NOMO-1 treated with DMSO at 0.1 percent for 48 hours (cell line): ENCODE results near the gene CDH4.

ENCODE experiments used
- DNase-seq: peaks from one replicate; lab custom pipeline; 2025; ENCODE audit not compliant: unreplicated experiment; lab: John Stamatoyannopoulos, UW

CDH4 gene

GRCh38 chr20:61819921-61820825 lies 568.1 kb downstream of the CDH4 start:
- DNase-seq = no peak

DNA sequence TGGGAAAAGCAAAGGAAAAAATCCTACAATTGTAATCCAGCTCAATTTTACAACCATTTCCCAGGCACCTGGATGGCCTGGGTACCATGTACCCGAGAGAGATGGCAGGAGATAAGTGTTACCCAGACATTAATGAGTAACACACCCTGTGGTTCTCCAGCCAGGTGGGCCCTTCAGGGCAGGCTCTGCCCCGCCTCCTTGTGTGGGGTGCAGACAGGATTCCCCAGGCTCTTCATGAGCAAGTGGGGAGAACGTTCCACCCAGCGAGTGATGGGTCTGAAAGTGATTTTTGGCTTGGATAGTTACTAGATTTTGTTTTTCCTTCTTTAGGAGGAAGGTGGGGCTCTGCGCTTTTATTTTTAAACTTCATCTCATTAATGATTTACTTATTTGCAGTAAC lies 569.7 kb downstream of the CDH4 start:
- no peak for DNase-seq

- no peak for DNase-seq
These were observed 570.3 kb downstream of the CDH4 start for GRCh38 chr20:61822396-61822795.

DNA sequence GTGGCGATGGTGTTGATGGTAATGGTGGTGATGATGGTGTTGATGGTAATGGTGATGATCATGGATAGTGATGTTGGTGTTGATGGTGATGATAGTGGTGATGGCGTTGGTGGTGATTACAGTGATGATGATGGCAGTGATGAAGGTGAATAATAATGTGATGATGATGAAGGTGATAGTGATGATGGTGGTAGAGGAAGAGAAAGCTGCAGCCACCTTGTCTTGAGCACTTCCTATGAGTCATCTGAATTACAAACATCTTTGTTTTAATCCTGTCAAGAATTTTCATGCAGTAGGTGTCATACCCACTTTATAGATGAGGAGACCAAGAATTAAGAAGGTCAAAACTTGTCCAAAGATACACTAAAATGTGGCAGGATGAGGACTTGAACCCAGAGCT lies 571.2 kb downstream of the CDH4 start:
- no peak for DNase-seq

DNA sequence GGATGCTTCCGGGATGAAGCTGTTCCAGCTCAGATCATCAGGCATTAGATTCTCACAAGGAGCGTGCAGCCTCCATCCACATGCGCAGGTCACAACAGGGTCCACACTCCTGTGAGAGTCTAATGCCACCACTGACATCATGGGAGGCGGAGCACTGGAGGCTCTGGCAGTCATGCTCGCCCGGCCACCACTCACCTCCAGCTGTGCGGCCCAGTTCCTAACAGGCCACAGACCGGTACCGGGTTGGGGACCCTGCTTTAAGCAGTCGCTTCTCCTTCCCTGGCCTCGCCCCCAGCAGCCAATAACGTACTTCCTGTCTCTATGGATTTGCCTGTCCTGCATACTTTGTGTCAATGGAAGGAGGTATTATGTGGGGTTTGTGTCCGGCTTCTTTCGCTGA lies 576.8 kb downstream of the CDH4 start:
- DNase-seq = no peak

DNA sequence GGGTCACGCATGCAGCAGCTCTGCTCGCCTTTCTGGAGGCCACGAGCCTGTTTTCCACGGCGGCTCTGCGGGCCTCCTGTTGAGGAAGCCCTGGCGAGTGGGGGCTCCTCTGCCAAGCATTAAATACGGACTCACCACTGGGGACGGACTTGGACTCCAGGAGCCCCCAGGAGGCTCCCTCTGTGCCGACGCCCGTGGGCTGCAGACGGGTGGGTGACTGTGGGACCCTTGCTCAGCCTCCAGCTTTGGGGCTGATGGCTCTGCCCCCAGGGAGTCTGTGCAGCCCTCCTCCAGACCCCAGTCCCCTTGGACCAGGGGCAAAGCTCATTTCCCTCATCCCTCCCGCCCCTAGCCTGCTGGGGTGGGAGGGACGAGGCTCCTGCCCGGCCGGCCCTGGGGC lies 577.5 kb downstream of the CDH4 start:
- no peak for DNase-seq

DNA sequence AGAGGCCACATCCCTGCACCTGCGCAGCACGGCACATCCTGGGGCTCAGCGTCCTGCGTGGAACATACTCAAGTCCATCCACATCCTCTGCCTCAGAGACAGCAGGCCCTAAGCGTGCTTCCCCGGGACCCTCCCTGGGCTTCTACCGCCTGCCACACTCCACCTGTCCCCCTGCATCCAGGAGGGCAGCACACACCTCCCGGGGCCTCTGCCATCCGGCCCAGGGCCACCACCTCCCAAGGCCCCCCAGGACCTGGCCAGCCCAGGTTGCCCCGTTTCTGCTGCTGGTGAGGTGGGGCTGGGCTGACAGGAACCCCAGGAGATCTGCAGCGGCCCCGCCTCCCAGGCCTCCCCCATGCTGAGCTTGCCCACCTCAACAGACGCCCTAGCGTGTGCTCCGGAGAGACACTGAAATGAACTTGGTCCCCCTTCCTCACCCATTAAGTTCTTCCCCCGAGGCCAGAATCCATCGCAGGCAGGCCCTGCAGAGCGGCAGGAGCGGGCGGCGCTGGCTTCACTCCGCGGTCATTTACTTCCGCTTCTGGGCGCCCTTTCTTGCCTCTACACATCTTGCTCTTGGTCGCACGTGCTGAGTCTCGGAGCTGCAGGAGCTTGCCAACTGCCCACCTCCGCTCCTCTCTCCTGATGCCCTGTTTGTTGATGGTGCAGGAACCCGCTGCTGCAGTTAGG lies 578.3 kb downstream of the CDH4 start:
- DNase-seq = no peak

GRCh38 chr20:61830991-61831390 lies 578.9 kb downstream of the CDH4 start:
- no peak for DNase-seq

GRCh38 chr20:61832181-61832580 lies 580.1 kb downstream of the CDH4 start:
- no peak for DNase-seq

DNA sequence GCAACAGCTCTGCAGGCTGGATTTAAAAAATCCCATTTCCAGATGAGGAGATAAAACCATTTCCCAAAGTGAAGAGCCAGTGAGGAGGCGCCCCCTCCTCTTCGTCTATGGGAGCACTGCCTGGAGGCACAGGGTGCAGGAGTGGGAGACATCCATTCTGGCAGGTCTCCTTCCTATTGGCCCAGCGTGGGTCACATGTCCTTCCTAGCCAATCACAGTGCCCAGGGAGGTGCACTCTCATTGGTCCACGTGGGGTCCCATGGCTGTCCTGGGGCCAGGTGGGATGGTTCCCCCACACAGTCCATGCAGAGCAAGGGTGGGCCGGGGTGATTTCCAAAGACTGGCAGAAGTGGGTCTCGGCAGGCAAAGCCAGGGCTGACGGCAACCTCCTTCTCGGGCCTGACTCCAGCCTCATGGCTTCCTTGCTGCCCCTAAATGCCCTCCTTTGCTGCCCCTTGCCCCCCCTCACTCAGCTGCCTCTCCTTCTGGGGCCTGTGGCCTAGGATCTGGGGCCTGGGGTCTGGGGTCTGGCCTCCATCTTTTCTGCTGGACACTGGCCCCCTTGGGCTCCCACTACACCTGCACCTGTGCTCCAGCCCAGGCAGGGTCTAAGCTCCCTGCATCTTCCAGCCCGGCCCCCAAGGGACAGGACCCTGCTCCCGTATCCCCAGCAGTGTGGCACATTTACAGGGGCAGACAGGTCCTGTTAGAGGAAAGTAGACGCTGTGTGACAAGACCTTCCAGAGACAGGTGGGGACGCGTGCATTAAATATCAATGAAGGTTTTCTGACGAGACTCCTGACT lies 581.9 kb downstream of the CDH4 start:
- DNase-seq = no peak

- no peak for DNase-seq
These were observed 583.2 kb downstream of the CDH4 start for GRCh38 chr20:61835301-61835700.

- DNase-seq = no peak
These were observed 583.8 kb downstream of the CDH4 start for GRCh38 chr20:61835791-61836350.

DNA sequence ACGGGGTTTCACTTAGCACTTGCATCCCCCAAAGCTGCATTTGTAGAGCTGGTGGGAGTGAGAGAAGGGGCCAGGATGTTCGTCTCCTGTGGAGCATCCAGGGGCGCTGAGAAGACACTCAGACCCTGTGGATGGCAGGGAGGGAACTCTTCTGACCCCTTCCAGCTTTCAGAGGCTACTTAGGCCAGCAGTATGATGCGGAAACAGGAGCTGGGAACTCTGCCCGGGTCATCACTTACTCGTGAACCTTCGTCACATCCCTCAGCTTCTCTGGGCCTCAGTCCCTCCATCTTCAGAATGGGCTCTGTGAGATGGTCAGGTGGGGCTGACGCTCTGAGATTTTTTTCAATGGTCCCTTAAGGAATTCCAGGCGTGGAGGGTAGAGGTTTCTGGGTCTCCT lies 585.1 kb downstream of the CDH4 start:
- DNase-seq = no peak

DNA sequence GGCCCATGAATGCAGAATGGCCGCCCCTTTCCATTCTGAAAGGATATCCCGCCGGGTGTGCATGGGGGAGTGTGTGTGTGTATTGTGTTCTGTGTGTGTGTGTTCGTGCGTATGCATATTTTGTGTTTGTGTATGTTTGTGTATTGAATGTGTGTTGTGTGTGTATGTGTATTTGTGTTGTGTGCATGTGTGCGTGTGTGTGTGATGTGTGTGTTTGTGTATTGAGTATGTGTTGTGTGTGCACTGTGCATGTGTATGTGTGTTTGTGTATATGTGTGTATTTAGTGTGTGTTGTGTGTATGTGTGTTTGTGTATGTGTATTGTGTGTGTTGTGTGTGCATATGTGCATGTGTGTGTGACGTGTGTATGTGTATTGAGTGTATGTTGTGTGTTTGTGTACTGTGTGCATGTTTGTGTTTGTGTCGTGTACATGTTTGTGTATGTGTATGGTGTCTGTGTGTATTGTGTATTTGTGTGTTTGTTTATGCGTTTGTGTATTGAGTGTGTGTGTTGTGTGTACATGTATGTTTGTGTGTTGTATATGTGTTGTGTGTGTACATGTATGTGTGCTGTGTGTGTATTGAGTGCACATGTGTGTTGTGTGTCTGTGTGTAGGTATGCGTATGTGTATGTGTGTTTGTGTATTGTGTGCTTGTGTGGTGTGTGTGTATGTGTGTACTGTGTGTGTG lies 587.3 kb downstream of the CDH4 start:
- no peak for DNase-seq

GRCh38 chr20:61839912-61840778 lies 588.1 kb downstream of the CDH4 start:
- DNase-seq = no peak

DNA sequence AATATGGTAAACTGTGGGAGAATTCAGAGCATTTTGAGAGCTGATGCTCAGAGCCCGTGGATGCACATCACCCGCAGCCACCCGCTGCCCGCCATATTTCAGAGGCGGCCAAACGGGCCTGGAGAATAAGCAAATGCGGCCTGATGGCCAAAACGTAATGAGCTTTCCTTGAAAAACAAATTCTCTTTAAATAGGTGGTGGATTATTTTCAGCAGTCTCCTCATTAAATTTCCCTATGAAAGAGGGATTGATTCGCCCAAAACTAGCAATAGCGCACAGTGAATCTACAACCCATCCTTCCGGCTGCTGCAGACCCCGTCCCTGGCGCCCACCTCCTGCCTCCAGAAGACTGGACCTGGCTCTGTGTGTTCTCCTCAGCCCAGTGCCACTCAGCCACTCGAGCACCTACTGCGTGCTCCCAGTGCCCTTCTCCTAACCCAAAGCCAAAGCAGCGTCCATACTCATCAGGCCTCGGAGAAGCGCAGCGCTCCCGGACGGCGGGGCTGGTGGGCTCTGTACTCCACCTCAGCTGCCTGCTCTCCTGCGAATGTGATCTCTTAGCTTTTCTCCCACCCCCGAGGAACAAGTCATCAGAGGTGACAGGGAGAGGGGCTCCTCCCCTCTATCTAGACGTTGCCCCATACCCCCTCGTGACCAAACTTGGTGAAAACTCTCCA lies 588.9 kb downstream of the CDH4 start:
- DNase-seq = no peak

GRCh38 chr20:61841551-61841950 lies 589.5 kb downstream of the CDH4 start:
- DNase-seq = no peak

- DNase-seq = no peak
These were observed 589.9 kb downstream of the CDH4 start for GRCh38 chr20:61841966-61842365.

GRCh38 chr20:61844621-61845020 lies 592.6 kb downstream of the CDH4 start:
- DNase-seq = no peak
